GM12875 (cell line): ENCODE results near the gene SPRED1.

Experiments used
- H3K4me3 ChIP-seq: one replicate; pipeline ENCODE4 v1.5.1; 2011; ENCODE audit warnings: low read depth, low read length, control low read depth
- TF ChIP-seq, protein P1 (sequence below): IDR thresholded peaks from 2 replicates; pipeline ENCODE4 v1.5.1; 2011; ENCODE audit warnings: low read depth, mild to moderate bottlenecking, control low read depth, inconsistent platforms, low read length, moderate library complexity, borderline replicate concordance; ENCODE audit not compliant: insufficient read depth

Gene SPRED1

GRCh38 chr15:38389924-38390542, 137.4 kb downstream of the SPRED1 start:
- no peak overlapping the region for H3K4me3 ChIP-seq
- TF ChIP-seq, protein P1, sequence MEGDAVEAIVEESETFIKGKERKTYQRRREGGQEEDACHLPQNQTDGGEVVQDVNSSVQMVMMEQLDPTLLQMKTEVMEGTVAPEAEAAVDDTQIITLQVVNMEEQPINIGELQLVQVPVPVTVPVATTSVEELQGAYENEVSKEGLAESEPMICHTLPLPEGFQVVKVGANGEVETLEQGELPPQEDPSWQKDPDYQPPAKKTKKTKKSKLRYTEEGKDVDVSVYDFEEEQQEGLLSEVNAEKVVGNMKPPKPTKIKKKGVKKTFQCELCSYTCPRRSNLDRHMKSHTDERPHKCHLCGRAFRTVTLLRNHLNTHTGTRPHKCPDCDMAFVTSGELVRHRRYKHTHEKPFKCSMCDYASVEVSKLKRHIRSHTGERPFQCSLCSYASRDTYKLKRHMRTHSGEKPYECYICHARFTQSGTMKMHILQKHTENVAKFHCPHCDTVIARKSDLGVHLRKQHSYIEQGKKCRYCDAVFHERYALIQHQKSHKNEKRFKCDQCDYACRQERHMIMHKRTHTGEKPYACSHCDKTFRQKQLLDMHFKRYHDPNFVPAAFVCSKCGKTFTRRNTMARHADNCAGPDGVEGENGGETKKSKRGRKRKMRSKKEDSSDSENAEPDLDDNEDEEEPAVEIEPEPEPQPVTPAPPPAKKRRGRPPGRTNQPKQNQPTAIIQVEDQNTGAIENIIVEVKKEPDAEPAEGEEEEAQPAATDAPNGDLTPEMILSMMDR: peak; percentile 79

DNA sequence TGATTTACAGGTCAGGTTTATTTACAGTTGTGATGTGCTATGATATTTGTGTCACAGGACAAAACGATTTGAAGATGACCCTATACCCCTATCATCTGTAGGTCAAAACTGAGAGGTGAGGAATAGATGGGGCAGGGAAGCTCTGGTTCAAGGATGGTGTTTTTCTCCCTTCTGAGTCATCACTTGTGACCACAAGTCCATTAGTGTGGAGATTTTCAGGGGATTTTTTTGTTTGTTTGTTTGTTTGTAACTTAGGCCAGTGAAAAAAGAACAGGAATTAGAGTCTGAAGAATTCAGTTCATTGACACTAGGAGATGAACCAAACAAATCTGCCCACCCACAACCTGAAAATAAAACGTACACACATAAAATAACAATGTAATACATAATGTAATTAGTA, 138.6 kb downstream of the SPRED1 start:
- TF ChIP-seq, protein P1: no peak

DNA sequence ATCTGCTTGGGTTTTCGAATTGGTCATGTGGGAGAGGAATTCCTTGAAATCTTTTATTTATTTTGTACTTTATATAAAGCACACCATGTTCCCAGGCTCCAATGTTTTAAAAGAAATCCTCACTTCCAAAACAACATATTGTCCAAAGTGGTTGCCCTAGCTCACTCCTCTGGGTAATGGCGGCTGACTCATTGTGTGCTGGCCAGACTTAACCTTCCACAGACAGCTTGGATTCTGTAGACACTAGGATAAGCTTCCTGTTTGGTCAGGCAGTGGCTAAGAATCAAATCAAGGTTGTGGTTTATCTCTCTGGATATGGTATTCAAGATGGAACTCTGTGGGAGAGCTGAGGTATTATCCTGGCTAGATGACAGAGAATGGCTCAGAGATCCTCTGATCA, 145.5 kb downstream of the SPRED1 start:
- no peak overlapping the region for H3K4me3 ChIP-seq
- TF ChIP-seq, protein P1: no peak

More for the DNA sequence above, 138.6 kb downstream of the SPRED1 start:
- no peak overlapping the region for H3K4me3 ChIP-seq

- H3K4me3 ChIP-seq: no peak overlapping the region
- TF ChIP-seq, protein P1: no peak
Observed at GRCh38 chr15:38401106-38401505, 148.5 kb downstream of the SPRED1 start.

DNA sequence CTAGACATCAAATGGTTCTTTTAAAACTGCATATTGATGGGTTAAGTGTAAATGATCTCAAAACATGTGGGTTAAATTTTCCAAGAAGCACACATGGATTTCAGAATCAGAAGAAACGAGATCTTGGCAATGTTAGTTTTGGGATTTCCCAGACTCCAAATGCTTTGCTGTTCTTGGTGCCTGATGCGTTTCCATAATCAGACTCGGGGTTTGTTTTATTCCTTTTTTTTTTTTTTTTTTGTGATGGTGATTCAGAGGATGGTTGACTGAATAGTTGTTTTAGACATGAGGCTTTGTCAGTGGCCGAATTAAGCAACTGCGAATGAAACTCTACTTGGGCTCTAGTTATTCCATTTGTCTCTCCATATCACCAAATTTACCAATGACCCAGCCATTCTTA, 149.1 kb downstream of the SPRED1 start:
- TF ChIP-seq, protein P1: no peak
- H3K4me3 ChIP-seq: no peak overlapping the region

DNA sequence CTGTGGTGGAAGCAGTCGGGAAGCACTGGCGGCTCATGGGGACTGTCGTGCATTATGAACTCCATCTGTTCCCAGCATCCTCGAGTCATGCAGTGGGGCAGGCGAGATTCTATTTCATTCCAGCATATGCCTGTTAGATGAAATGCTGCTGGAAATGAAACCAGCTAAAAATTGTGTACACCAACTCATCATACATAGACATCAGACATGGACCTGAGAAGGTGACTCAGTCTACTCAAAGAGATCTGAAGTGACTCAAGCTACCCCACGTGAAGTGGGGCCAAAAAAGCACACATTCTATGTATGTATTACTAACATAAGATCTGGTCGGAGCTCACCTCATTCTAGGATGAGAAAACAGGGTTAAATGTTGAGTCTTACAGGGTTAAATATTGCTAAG, 153.8 kb downstream of the SPRED1 start:
- no peak overlapping the region for H3K4me3 ChIP-seq
- TF ChIP-seq, protein P1: no peak
